DND-41 (cell line): ENCODE results near the gene ASIC3.

Experiments used
- EZH2 ChIP-seq: IDR thresholded peaks from 3 replicates; pipeline ENCODE4 v1.6.1; 2012; ENCODE audit warnings: borderline replicate concordance, low read depth, mild to moderate bottlenecking, moderate library complexity, low read length, inconsistent platforms; ENCODE audit not compliant: severe bottlenecking
- TF ChIP-seq, protein P1 (sequence below): IDR thresholded peaks from 2 replicates; pipeline ENCODE4 v1.5.1; 2012; ENCODE audit warnings: borderline replicate concordance, low read length, moderate library complexity, mild to moderate bottlenecking; ENCODE audit not compliant: poor library complexity, severe bottlenecking; ENCODE audit errors: extremely low read depth

DNA sequence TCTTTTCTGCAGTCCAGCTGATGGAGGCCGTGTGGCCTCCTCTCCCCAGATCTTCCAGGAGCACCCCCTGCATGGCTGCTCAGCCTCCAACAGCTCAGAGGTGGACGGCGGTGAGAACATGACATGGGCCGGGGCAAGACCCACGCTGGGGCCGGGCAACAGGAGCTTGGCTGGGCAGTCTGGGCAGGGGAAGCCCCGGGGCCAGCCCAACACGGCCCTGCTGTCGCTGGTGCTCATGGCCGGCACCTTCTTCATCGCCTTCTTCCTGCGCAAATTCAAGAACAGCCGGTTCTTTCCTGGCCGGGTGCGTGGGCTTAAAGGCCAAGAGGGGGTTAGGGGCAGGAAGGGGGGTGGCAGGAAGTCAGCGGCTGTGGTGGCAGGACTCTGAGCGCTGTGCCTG, 25.7 kb downstream of the ASIC3 start:
- TF ChIP-seq, protein P1, sequence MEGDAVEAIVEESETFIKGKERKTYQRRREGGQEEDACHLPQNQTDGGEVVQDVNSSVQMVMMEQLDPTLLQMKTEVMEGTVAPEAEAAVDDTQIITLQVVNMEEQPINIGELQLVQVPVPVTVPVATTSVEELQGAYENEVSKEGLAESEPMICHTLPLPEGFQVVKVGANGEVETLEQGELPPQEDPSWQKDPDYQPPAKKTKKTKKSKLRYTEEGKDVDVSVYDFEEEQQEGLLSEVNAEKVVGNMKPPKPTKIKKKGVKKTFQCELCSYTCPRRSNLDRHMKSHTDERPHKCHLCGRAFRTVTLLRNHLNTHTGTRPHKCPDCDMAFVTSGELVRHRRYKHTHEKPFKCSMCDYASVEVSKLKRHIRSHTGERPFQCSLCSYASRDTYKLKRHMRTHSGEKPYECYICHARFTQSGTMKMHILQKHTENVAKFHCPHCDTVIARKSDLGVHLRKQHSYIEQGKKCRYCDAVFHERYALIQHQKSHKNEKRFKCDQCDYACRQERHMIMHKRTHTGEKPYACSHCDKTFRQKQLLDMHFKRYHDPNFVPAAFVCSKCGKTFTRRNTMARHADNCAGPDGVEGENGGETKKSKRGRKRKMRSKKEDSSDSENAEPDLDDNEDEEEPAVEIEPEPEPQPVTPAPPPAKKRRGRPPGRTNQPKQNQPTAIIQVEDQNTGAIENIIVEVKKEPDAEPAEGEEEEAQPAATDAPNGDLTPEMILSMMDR = no peak
- no peak for TF ChIP-seq EZH2
